GM12874 (cell line): ENCODE measurements around the gene SV2C.
A peak's percentile ranks its signal among the peaks of the same experiment; 100 is the strongest.

Source experiments
- CTCF ChIP-seq: IDR thresholded peaks from 2 replicates; pipeline ENCODE4 v1.5.1; 2011; ENCODE audit warnings: low read depth, mild to moderate bottlenecking, control low read depth, low read length, moderate library complexity; ENCODE audit not compliant: insufficient read depth

The SV2C gene

GRCh38 chr5:76245590-76245989, 162.4 kb downstream of the SV2C start:
- no peak for TF ChIP-seq CTCF

GRCh38 chr5:76249621-76250020, 166.4 kb downstream of the SV2C start:
- no peak for TF ChIP-seq CTCF

- no peak for TF ChIP-seq CTCF
Observed at GRCh38 chr5:76250463-76250862, 167.3 kb downstream of the SV2C start.

GRCh38 chr5:76251656-76252055, 168.5 kb downstream of the SV2C start:
- no peak for TF ChIP-seq CTCF

GRCh38 chr5:76252437-76252836, 169.3 kb downstream of the SV2C start:
- TF ChIP-seq CTCF, result no peak

- peak; percentile 74 for TF ChIP-seq CTCF
Observed at GRCh38 chr5:76256116-76256889, 173.1 kb downstream of the SV2C start.

- TF ChIP-seq CTCF, result no peak
Observed at GRCh38 chr5:76257225-76257833, 174.1 kb downstream of the SV2C start.
